ENCODE results near the gene PAX8.

DNA sequence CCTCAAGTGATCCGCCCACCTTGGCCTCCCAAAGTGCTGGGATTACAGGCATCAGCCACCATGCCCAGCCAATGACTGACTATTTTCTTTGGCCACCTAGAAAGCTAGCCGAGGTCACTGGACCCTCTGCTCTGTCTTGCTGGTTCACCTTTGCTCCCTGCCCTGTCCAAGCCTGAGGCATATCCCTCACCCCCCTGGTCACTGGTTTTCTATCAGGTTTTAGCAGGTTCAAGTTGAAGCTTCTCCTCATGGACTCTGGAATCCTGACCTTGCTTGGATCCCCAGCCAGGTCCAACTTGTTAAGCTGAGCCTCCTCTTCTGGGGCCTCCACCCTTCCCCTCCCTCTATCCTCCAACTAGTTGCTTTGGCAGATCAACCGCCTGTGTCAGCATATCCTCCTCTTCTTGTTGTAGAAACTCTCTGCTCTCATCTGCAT, 33.4 kb downstream of the PAX8 start:
- TF ChIP-seq, protein P1, sequence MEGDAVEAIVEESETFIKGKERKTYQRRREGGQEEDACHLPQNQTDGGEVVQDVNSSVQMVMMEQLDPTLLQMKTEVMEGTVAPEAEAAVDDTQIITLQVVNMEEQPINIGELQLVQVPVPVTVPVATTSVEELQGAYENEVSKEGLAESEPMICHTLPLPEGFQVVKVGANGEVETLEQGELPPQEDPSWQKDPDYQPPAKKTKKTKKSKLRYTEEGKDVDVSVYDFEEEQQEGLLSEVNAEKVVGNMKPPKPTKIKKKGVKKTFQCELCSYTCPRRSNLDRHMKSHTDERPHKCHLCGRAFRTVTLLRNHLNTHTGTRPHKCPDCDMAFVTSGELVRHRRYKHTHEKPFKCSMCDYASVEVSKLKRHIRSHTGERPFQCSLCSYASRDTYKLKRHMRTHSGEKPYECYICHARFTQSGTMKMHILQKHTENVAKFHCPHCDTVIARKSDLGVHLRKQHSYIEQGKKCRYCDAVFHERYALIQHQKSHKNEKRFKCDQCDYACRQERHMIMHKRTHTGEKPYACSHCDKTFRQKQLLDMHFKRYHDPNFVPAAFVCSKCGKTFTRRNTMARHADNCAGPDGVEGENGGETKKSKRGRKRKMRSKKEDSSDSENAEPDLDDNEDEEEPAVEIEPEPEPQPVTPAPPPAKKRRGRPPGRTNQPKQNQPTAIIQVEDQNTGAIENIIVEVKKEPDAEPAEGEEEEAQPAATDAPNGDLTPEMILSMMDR (IDR thresholded peaks at IDR 0.05) = no peak
- no peak for TF ChIP-seq EZH2 (IDR thresholded peaks at IDR 0.05; ENCODE audit: borderline replicate concordance, insufficient read depth, low read depth, low read length, poor library complexity, severe bottlenecking)
